ENCODE data around the gene GDPD3.
A peak's percentile ranks its signal among the peaks of the same experiment; 100 is the strongest.

GDPD3 gene

GRCh38 chr16:30094541-30095165 is 18.7 kb downstream of the GDPD3 start:
- no peak for DNase-seq

GRCh38 chr16:30092373-30093010 is 20.8 kb downstream of the GDPD3 start:
- peak; percentile 51 for DNase-seq

DNA sequence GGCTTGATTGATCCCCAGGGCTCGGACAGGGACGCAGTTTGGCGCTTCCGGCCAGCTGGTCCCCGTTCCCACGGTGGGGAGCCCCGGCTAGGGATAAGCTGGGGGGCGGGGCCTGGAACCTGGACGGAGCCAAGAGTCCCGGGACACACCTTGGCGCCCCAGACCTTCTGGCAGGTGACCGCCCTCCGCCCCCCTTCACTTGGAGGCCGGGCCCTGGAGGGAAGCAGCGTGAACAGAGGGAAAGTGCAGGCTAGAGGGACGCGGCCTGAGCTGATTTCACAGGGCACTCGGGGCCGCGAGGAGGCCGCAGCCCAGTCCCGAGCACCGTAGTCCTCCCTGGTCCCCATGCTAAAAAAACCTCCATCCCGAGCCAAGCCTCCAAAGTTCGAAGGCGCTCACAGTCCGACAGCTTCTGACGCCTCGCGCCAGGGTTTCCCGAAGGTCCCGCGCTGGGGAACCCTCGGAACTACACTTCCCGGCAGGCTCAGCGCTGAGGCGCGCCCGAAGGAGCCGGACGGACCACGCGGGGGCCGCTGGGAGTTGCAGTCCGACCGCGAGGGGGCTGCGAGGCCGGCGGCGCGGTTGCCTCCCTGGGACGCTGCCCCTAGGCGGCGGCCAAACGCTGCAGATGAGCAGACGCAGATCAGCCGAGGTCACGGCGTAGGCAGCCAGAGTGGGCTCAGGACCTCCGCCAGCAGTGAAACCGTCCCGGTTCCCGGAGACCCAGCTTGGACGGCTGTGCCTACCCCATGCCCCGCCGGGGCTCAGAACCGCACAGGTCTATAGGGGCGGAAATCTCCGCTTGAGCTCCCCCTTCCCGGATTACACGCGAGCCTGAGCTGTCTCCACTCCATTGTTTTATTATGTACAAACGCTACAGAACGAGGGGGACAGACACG is 21.6 kb downstream of the GDPD3 start, which contains the start of gene TBX6:
Gene TBX6 (minus strand): TSS at position 451 of the 899 bp plus-strand sequence. CDS start 731 bp downstream, outside the sequence.
- DNase-seq, result peak; percentile 87

- DNase-seq, result no peak
These were observed 22.6 kb downstream of the GDPD3 start for GRCh38 chr16:30090610-30091331.

GRCh38 chr16:30088832-30089624 is 24.3 kb downstream of the GDPD3 start:
- no peak for DNase-seq

- no peak for DNase-seq
These were observed 25.0 kb downstream of the GDPD3 start for GRCh38 chr16:30088237-30088831.

DNA sequence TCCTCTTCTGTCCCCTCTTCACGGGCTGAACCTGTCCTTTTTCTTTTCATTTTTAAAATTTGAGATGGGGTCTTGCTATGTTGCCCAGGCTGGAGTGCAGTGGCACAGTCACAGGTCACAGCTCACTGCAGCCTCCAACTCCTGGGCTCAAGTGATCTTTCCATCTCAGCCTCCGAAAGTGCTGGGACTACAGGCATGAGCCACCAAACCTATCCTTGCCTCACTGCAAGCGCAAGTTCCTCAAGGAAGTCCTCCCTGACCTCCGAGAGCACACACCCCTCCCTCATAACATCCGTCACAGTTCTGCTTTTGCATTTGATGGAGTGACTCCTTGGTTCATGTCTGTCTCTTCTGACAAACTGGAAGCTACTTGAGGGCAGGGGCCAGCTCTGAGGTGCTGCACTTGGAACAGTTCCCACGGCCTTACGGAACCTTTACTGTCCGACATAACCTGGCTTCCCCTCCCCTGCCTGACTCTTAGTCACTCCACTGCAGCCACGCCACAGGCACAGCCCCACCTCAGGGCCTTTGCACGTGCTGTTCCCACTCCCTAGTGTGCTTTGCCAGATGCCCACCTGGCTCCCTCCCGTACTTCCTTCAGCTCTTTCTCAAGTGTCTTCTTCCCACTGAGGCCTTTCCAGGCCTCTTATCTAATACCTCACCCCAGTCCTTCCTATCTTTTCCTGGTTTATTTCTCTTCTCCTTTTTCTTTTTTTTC is 26.0 kb downstream of the GDPD3 start:
- no peak for DNase-seq

DNA sequence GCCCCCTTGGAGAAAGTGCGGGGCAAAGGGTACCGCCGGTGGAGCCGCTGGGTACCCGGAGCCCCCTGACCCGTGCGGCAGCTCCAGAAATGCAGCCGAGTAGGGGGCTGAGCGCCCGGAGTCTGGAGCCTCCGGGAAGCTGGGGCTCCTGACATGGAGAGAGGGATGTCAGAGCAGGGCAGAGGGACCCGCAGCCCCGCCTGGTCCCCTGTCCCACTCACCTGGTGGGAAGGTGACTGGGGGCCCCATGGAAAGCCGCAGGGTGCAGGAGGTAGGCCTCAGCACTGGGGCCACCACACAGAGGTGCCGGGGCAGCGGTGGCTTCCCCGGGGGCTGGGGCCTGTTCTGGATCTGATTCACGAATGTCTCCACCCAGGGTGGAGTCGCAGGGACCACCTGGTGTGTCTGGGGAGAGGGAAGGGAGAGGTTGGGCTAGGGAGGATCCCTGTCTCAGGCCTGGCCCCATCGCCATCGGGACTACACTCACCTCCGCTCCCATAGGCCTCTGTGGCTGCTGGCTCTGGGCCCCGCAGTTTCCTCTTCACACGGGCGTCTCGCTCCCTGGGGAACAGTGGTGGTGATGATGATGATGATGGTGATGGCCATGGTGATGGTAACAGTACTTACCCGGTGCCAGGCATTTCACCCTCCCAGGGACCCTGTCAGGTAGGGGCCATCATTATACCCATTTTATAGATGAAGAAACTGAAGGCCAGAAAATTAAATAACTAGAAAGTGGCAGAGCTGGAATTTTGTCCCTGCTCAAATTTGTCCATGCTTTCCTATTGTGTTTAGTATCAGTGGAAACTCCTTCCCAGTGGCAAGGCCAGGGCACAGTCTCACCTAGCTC is 26.8 kb downstream of the GDPD3 start:
- no peak for DNase-seq

DNA sequence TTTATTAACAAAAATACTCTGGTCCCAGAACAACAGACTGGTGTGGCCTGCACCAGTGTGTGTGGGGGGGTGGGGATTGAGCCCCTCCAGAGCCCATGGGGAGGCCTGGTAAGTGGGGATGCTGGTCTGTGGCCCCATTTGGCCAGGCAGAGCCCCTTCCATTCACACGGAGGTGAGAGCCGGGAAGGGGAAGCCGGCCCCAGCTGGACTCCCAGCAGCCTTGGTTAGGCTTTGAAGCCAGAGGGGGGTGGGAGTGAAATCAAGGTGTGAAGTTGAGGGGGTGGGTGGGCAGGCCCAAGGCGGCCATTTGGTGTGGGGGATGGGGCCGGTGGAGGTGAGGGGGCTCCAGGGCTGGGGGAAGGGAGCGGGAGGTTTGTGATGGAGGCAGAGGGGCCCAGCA is 27.5 kb downstream of the GDPD3 start:
- no peak for DNase-seq

DNA sequence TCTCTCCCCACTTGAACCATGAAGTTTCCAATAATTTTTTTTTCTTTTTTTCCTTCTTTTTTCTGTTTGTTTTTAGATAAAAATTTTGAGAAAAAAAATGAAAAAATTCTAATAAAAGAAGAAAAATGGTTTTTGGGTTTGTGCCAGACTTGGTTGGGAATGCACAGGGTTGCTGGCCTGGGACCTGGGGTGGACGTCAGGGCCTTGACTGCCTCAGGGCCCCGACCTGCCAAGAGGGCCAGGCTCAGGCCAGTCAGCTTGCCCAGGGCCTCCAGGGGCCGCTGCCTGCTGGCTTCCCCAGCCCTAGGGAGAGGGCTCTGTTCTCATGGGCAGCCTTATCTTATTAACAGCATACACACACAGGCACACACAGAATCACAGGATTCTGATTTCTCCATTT is 28.1 kb downstream of the GDPD3 start:
- no peak for DNase-seq

DNA sequence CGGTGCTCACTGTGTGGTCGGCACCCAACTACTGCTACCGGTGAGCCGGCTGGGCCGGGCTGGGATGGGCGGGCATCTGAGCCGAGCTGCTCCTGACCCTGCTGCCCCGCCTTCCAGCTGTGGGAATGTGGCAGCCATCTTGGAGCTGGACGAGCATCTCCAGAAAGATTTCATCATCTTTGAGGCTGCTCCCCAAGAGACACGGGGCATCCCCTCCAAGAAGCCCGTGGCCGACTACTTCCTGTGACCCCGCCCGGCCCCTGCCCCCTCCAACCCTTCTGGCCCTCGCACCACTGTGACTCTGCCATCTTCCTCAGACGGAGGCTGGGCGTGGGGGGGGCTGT is 28.5 kb downstream of the GDPD3 start:
- no peak for DNase-seq

DNA sequence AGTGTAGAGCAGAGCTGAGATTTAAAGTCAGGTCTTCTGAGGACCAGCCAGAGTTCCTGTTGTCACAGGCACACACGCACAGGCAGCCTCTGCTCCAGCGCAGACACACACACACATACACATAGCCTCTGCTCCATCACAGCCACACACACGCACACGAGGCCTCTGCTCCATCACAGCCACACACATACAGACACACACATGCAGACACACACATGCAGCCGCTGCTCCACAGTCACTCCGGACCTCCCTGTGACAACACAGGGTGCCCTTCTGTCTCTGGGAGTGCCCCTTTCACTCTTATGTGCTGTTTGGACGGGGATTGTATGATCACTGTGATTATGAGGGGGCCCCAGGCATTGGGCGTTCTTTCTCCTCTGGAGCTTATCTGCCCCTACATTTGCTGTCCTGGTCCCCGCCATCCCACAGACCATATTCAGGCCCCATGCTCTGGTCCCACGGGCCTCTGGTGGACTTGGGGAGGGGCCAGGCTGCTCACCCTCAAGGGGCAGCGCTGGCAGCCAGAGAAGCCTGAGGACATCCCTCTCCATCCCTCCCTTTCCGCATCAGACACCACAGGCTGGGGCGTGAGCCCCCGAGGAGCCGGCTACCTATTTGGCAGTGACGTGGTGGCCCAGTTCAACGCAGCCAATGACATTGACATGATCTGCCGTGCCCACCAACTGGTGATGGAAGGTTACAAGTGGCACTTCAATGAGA is 29.1 kb downstream of the GDPD3 start:
- DNase-seq, result no peak

- no peak for DNase-seq
These were observed 29.9 kb downstream of the GDPD3 start for GRCh38 chr16:30083216-30084055.

- no peak for DNase-seq
These were observed 30.7 kb downstream of the GDPD3 start for GRCh38 chr16:30082545-30083090.

GRCh38 chr16:30079480-30079879 is 33.9 kb downstream of the GDPD3 start:
- no peak for DNase-seq

- DNase-seq, result no peak
These were observed 34.6 kb downstream of the GDPD3 start for GRCh38 chr16:30078744-30079143.

DNA sequence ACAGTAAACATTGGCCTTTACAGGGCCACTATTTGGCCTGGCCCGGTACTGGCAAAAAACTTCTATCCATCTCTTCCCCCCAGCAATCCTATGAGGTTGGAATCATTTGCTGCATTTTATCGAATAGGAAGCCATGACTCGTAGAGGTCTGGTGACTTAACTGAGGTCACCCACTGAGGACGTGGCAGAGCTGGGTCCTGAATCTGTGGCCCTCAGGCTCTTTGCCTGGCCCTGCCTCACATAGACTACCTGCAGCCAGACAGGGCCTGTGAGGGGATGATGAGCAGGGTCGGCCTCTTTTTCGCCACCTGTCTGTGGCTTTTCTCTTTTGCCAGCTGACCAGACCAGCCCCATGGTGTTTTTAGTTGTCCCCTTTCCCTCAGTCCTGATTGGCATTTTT is 35.7 kb downstream of the GDPD3 start:
- no peak for DNase-seq

- DNase-seq, result no peak
These were observed 37.0 kb downstream of the GDPD3 start for GRCh38 chr16:30076276-30076791.

All from fibroblast of upper back skin (primary cell).